K562 (cell line): ENCODE data around the gene TBXAS1. TPM values are rescaled to one million over a fixed set of nuclear protein-coding genes. Genes with fewer than 3 reads are reported as not detected.

ENCODE experiments used
- HDAC1 ChIP-seq, 2 experiments: fragments of 450-650 bp; IDR thresholded peaks; 2 replicates each; pipeline ENCODE4 v1.6.1; 2016 to 2017; ENCODE audit warnings: inconsistent platforms in 1 of 2, mild to moderate bottlenecking in 1 of 2, moderate library complexity in 1 of 2
- KDM5B ChIP-seq: fragments of 200-600 bp; sonication (generic); IDR thresholded peaks from 2 replicates; pipeline ENCODE4 v1.6.1; 2012; ENCODE audit warnings: low read depth, mild to moderate bottlenecking, moderate library complexity, low read length, control low read depth, inconsistent platforms; ENCODE audit not compliant: insufficient replicate concordance
- PURB ChIP-seq: sonication (generic); formaldehyde crosslinking; IDR thresholded peaks from 2 replicates; pipeline ENCODE4 v1.9.0; 2021; ENCODE audit warnings: low read depth, mild to moderate bottlenecking, missing genetic modification reagents
- SAFB ChIP-seq: fragments of 200-400 bp; formaldehyde crosslinking; IDR thresholded peaks from 2 replicates; pipeline ENCODE4 v1.6.1; 2017; ENCODE audit warnings: low read depth, low read length, borderline replicate concordance
- SRSF9 ChIP-seq: fragments of 200-400 bp; formaldehyde crosslinking; IDR thresholded peaks from 2 replicates; pipeline ENCODE4 v1.6.1; 2017; ENCODE audit warnings: low read depth, low read length, borderline replicate concordance
- STAT5B ChIP-seq: fragments of 250-450 bp; sonication (Bioruptor Pico); IDR thresholded peaks from 2 replicates; pipeline ENCODE4 v1.8.0; 2021; ENCODE audit warnings: mild to moderate bottlenecking, inconsistent platforms
- TCFL5 ChIP-seq: fragments of 250-450 bp; sonication (Bioruptor Pico); conservative IDR thresholded peaks from 2 replicates; pipeline ENCODE4 v1.6.1; 2021; ENCODE audit warnings: mild to moderate bottlenecking, moderate library complexity, matching md5 sums
- ZNF311 ChIP-seq: fragments of 250-450 bp; sonication (Bioruptor Pico); IDR thresholded peaks from 2 replicates; pipeline ENCODE4 v1.4.0; 2020; ENCODE audit warnings: mild to moderate bottlenecking, moderate library complexity
- ZNF41 ChIP-seq: fragments of 250-450 bp; sonication (Bioruptor Pico); conservative IDR thresholded peaks from 2 replicates; pipeline ENCODE4 v1.4.0; 2020; ENCODE audit warnings: mild to moderate bottlenecking
- polyA plus RNA-seq, 8 experiments: library from polyadenylated mRNA; depleted of rRNA in 4 of 8; stranded (reverse) in 5 of 8; unstranded in 3 of 8; fragments of >200 nt; fragmentation: Nextera tagmentation in 2 of 8; fragmentation: Illumina TruSeq in 1 of 8; extraction: Ambion mirVana in 2 of 8; extraction: Trizol in 1 of 8; gene quantifications; 2 replicates each; pipeline versions ENCODE4 v1.2.1 to v1.2.3, GENCODE V29; 2011 to 2014; ENCODE audit warnings: inconsistent platforms in 1 of 8, missing spikeins in 1 of 8
- total RNA-seq, 7 experiments: library from RNA; depleted of rRNA in 6 of 7; stranded (reverse); fragments of >200 nt in 6 of 7; fragmentation: Illumina TruSeq in 2 of 7; extraction: Trizol in 2 of 7; gene quantifications; 2 replicates each; pipeline versions ENCODE4 v1.2.1 to v1.2.3, GENCODE V29; 2011 to 2021; ENCODE audit warnings: low replicate concordance in 1 of 7
- TF ChIP-seq, protein P1 (sequence below): fragments of 250-450 bp; sonication (Bioruptor Pico); IDR thresholded peaks from 2 replicates; pipeline ENCODE4 v1.5.0; 2020; ENCODE audit warnings: mild to moderate bottlenecking, borderline replicate concordance
- TF ChIP-seq, protein P2 (sequence below), 2 experiments: fragments of 250-450 bp in 1 of 2; fragments of 450-650 bp in 1 of 2; sonication (Bioruptor Pico) in 1 of 2; IDR thresholded peaks; 2 replicates each; pipeline versions ENCODE4 v1.6.1 to v1.8.0; 2016 to 2021; ENCODE audit warnings: mild to moderate bottlenecking in 2 of 2, moderate library complexity in 2 of 2, missing compliant biosample characterization in 1 of 2, missing genetic modification characterization in 1 of 2
- TF ChIP-seq, protein P3 (sequence below), 2 experiments: fragments of 450-650 bp; IDR thresholded peaks; 2 replicates each; pipeline ENCODE4 v1.6.1; 2016
- TF ChIP-seq, protein P4 (sequence below), 2 experiments: fragments of 450-650 bp in 1 of 2; sonication (generic) in 1 of 2; formaldehyde crosslinking in 1 of 2; IDR thresholded peaks; 2 replicates each; pipeline versions ENCODE4 v1.7.1 to v1.9.0; 2016 to 2022; ENCODE audit warnings: inconsistent platforms in 1 of 2, mild to moderate bottlenecking in 1 of 2, missing genetic modification reagents in 1 of 2

The TBXAS1 gene
- total and polyA plus RNA-seq, 9 of the 15 experiments (the other 6 are each of a cell fraction or from before 2014, with no cell fraction given) = 1.1 to 8.3 (median 1.9) TPM

DNA sequence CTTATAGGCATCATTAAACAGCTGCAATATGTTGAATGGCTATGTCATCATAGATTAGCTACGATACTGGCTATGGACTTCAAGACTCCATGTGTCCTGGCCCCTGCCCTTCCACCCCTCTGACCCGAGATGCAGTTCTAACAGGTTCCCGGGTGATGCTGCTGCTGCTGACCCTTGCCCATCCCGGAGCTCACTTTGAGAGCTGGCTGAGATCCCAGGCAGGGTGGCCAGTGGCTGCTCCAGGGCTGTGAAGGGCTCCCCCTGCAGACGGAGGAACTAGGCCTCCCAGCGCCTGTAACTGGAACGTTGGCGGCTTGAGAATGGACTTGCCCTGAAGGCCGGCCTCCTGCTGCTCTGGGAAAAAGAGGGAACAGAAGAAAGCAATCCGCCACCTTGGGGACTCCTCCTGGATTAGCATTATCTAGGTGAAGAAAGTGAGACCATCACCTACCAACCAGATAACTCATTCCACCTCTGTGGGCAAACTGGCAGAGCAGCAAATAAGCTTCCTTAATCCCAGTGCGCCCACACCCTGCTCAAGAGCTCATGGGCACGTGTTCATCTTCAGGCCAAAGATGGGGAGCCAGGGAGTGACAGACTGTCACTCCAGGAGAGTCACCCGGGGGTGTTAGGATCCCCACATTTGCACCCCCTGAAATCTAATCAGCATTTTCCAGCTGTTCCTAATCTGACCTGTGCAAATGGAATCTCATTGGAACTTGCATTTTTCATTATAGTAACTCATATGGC lies 176.9 kb downstream of the TBXAS1 start (continued):
- TF ChIP-seq, protein P1, sequence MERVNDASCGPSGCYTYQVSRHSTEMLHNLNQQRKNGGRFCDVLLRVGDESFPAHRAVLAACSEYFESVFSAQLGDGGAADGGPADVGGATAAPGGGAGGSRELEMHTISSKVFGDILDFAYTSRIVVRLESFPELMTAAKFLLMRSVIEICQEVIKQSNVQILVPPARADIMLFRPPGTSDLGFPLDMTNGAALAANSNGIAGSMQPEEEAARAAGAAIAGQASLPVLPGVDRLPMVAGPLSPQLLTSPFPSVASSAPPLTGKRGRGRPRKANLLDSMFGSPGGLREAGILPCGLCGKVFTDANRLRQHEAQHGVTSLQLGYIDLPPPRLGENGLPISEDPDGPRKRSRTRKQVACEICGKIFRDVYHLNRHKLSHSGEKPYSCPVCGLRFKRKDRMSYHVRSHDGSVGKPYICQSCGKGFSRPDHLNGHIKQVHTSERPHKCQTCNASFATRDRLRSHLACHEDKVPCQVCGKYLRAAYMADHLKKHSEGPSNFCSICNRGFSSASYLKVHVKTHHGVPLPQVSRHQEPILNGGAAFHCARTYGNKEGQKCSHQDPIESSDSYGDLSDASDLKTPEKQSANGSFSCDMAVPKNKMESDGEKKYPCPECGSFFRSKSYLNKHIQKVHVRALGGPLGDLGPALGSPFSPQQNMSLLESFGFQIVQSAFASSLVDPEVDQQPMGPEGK = no peak
- no peak for TF ChIP-seq ZNF311 (CRISPR knock-in tag)
- TF ChIP-seq, protein P2, sequence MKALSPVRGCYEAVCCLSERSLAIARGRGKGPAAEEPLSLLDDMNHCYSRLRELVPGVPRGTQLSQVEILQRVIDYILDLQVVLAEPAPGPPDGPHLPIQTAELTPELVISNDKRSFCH (CRISPR knock-in tag; IDR thresholded peaks at IDR 0.05) = no peak
- TF ChIP-seq, protein P2 (tag; IDR thresholded peaks at IDR 0.05) = peak; percentile 60
- no peak for TF ChIP-seq ZNF41
- TF ChIP-seq, protein P3, sequence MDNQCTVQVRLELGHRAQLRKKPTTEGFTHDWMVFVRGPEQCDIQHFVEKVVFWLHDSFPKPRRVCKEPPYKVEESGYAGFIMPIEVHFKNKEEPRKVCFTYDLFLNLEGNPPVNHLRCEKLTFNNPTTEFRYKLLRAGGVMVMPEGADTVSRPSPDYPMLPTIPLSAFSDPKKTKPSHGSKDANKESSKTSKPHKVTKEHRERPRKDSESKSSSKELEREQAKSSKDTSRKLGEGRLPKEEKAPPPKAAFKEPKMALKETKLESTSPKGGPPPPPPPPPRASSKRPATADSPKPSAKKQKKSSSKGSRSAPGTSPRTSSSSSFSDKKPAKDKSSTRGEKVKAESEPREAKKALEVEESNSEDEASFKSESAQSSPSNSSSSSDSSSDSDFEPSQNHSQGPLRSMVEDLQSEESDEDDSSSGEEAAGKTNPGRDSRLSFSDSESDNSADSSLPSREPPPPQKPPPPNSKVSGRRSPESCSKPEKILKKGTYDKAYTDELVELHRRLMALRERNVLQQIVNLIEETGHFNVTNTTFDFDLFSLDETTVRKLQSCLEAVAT (IDR thresholded peaks at IDR 0.05) = no peak
- no peak for TF ChIP-seq TCFL5 (CRISPR knock-in tag)
- no peak for TF ChIP-seq STAT5B (CRISPR knock-in tag)
- TF ChIP-seq KDM5B = no peak
- TF ChIP-seq SAFB = no peak
- no peak for TF ChIP-seq HDAC1 (IDR thresholded peaks at IDR 0.05)
- no peak for TF ChIP-seq SRSF9
- TF ChIP-seq, protein P4, sequence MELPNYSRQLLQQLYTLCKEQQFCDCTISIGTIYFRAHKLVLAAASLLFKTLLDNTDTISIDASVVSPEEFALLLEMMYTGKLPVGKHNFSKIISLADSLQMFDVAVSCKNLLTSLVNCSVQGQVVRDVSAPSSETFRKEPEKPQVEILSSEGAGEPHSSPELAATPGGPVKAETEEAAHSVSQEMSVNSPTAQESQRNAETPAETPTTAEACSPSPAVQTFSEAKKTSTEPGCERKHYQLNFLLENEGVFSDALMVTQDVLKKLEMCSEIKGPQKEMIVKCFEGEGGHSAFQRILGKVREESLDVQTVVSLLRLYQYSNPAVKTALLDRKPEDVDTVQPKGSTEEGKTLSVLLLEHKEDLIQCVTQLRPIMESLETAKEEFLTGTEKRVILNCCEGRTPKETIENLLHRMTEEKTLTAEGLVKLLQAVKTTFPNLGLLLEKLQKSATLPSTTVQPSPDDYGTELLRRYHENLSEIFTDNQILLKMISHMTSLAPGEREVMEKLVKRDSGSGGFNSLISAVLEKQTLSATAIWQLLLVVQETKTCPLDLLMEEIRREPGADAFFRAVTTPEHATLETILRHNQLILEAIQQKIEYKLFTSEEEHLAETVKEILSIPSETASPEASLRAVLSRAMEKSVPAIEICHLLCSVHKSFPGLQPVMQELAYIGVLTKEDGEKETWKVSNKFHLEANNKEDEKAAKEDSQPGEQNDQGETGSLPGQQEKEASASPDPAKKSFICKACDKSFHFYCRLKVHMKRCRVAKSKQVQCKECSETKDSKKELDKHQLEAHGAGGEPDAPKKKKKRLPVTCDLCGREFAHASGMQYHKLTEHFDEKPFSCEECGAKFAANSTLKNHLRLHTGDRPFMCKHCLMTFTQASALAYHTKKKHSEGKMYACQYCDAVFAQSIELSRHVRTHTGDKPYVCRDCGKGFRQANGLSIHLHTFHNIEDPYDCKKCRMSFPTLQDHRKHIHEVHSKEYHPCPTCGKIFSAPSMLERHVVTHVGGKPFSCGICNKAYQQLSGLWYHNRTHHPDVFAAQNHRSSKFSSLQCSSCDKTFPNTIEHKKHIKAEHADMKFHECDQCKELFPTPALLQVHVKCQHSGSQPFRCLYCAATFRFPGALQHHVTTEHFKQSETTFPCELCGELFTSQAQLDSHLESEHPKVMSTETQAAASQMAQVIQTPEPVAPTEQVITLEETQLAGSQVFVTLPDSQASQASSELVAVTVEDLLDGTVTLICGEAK (IDR thresholded peaks at IDR 0.05) = no peak
- TF ChIP-seq, protein P4 (CRISPR knock-in tag; IDR thresholded peaks at IDR 0.05) = no peak
- TF ChIP-seq PURB = no peak
